GM21367 (cell line): ENCODE data around the gene MILR1.

Source experiments
- ATAC-seq: cut with Tn5 transposase; IDR thresholded peaks from one replicate; pipeline ENCODE4 v1.9.1; 2021; ENCODE audit not compliant: unreplicated experiment

Gene MILR1

GRCh38 chr17:64500862-64501765 lies 52.2 kb downstream of the MILR1 start:
- no peak for ATAC-seq

GRCh38 chr17:64502021-64502420 lies 53.1 kb downstream of the MILR1 start:
- ATAC-seq, result no peak

- no peak for ATAC-seq
Observed at GRCh38 chr17:64502809-64503208, 53.9 kb downstream of the MILR1 start.

GRCh38 chr17:64503341-64503740 lies 54.4 kb downstream of the MILR1 start:
- ATAC-seq, result no peak

- no peak for ATAC-seq
Observed at GRCh38 chr17:64503821-64504768, 55.2 kb downstream of the MILR1 start.

GRCh38 chr17:64504769-64505339 lies 55.9 kb downstream of the MILR1 start:
- ATAC-seq, result no peak

- no peak for ATAC-seq
Observed at GRCh38 chr17:64505340-64506200, 56.7 kb downstream of the MILR1 start.

GRCh38 chr17:64506201-64506575 lies 57.3 kb downstream of the MILR1 start, which contains the start of gene DDX5:
DDX5 (minus strand) TSS chr17:64506289; CDS start chr17:64506119, 170 bp downstream.
- ATAC-seq, result peak; percentile 61

- ATAC-seq, result peak; percentile 39
Observed at GRCh38 chr17:64506576-64507412, 57.9 kb downstream of the MILR1 start, which contains the start of gene CEP95. CEP95 (plus strand) TSS chr17:64506977; CDS start chr17:64507098, 121 bp downstream.

- ATAC-seq, result no peak
Observed at GRCh38 chr17:64507413-64507782, 58.5 kb downstream of the MILR1 start.

GRCh38 chr17:64508683-64509082 lies 59.8 kb downstream of the MILR1 start:
- ATAC-seq, result no peak

GRCh38 chr17:64509179-64509578 lies 60.3 kb downstream of the MILR1 start:
- ATAC-seq, result no peak

GRCh38 chr17:64515419-64515818 lies 66.5 kb downstream of the MILR1 start:
- ATAC-seq, result no peak

GRCh38 chr17:64515829-64516228 lies 66.9 kb downstream of the MILR1 start:
- ATAC-seq, result no peak
